K562 (cell line): Measurements from ENCODE around the gene POMGNT2. TPM values are rescaled to one million over a fixed set of nuclear protein-coding genes. Genes with fewer than 3 reads are reported as not detected.

Source experiments
- CBX8 ChIP-seq: fragments of 200-600 bp; sonication (generic); IDR thresholded peaks from 2 replicates; pipeline ENCODE4 v1.6.1; 2012; ENCODE audit warnings: borderline replicate concordance, mixed run types, low read depth, mild to moderate bottlenecking, moderate library complexity, mixed read lengths, low read length, control low read depth, inconsistent platforms; ENCODE audit not compliant: poor library complexity, severe bottlenecking; ENCODE audit errors: extremely low read depth
- CSDE1 ChIP-seq, 2 experiments: fragments of 450-650 bp; IDR thresholded peaks; 2 replicates each; pipeline ENCODE4 v1.6.1; 2016; ENCODE audit warnings: mild to moderate bottlenecking in 1 of 2
- GTF2A2 ChIP-seq: IDR thresholded peaks from 2 replicates; pipeline ENCODE4 v1.6.1; 2016; ENCODE audit warnings: mild to moderate bottlenecking, missing genetic modification characterization, missing compliant biosample characterization
- HLTF ChIP-seq: fragments of 450-650 bp; IDR thresholded peaks from 2 replicates; pipeline ENCODE4 v1.6.1; 2016
- HNRNPH1 ChIP-seq: fragments of 200-400 bp; formaldehyde crosslinking; optimal IDR thresholded peaks from 2 replicates; pipeline ENCODE3; 2017; ENCODE audit warnings: low read depth, mild to moderate bottlenecking, low read length, moderate library complexity
- MBD1 ChIP-seq: fragments of 250-450 bp; sonication (Bioruptor Pico); IDR thresholded peaks from 2 replicates; pipeline ENCODE4 v1.8.0; 2022; ENCODE audit warnings: inconsistent platforms
- NFE2L1 ChIP-seq: fragments of 450-650 bp; IDR thresholded peaks from 2 replicates; pipeline ENCODE4 v1.6.1; 2016; ENCODE audit warnings: missing genetic modification characterization, low read depth, mild to moderate bottlenecking, missing compliant biosample characterization, moderate library complexity, borderline replicate concordance
- NR0B1 ChIP-seq: fragments of 450-650 bp; IDR thresholded peaks from one replicate; pipeline ENCODE4 v1.6.1; 2018; ENCODE audit warnings: mild to moderate bottlenecking, moderate library complexity; ENCODE audit not compliant: partially characterized antibody
- SP1 ChIP-seq: sonication (generic); formaldehyde crosslinking; IDR thresholded peaks from 2 replicates; pipeline ENCODE4 v1.8.1; 2022; ENCODE audit warnings: mild to moderate bottlenecking, missing genetic modification reagents
- polyA plus RNA-seq, 8 experiments: library from polyadenylated mRNA; depleted of rRNA in 4 of 8; stranded (reverse) in 5 of 8; unstranded in 3 of 8; fragments of >200 nt; fragmentation: Nextera tagmentation in 2 of 8; fragmentation: Illumina TruSeq in 1 of 8; extraction: Ambion mirVana in 2 of 8; extraction: Trizol in 1 of 8; gene quantifications; 2 replicates each; pipeline versions ENCODE4 v1.2.1 to v1.2.3, GENCODE V29; 2011 to 2014; ENCODE audit warnings: inconsistent platforms in 1 of 8, missing spikeins in 1 of 8
- total RNA-seq, 7 experiments: library from RNA; depleted of rRNA in 6 of 7; stranded (reverse); fragments of >200 nt in 6 of 7; fragmentation: Illumina TruSeq in 2 of 7; extraction: Trizol in 2 of 7; gene quantifications; 2 replicates each; pipeline versions ENCODE4 v1.2.1 to v1.2.3, GENCODE V29; 2011 to 2021; ENCODE audit warnings: low replicate concordance in 1 of 7
- TF ChIP-seq, protein P1 (sequence below): IDR thresholded peaks from 2 replicates; pipeline ENCODE4 v1.6.1; 2011; ENCODE audit warnings: borderline replicate concordance, low read depth, mild to moderate bottlenecking, moderate library complexity, low read length; ENCODE audit not compliant: insufficient read depth, poor library complexity, severe bottlenecking
- TF ChIP-seq, protein P2 (sequence below): fragments of 450-650 bp; IDR thresholded peaks from 2 replicates; pipeline ENCODE4 v1.6.1; 2018; ENCODE audit warnings: mild to moderate bottlenecking, low read depth; ENCODE audit not compliant: partially characterized antibody
- TF ChIP-seq, protein P3 (sequence below), 2 experiments: fragments of 450-650 bp; IDR thresholded peaks; 2 replicates each; pipeline ENCODE4 v1.6.1; 2018; ENCODE audit warnings: mild to moderate bottlenecking in 2 of 2, low read depth in 1 of 2; ENCODE audit not compliant: partially characterized antibody in 2 of 2
- TF ChIP-seq, protein P4 (sequence below): sonication (generic); formaldehyde crosslinking; IDR thresholded peaks from 2 replicates; pipeline ENCODE4 v1.8.1; 2023; ENCODE audit warnings: mild to moderate bottlenecking, missing genetic modification reagents, moderate library complexity

Gene POMGNT2
- total and polyA plus RNA-seq, 9 of the 15 experiments (the other 6 are each of a cell fraction or from before 2014, with no cell fraction given): 0.65 to 14.1 (median 10.3) TPM

- TF ChIP-seq, protein P1, sequence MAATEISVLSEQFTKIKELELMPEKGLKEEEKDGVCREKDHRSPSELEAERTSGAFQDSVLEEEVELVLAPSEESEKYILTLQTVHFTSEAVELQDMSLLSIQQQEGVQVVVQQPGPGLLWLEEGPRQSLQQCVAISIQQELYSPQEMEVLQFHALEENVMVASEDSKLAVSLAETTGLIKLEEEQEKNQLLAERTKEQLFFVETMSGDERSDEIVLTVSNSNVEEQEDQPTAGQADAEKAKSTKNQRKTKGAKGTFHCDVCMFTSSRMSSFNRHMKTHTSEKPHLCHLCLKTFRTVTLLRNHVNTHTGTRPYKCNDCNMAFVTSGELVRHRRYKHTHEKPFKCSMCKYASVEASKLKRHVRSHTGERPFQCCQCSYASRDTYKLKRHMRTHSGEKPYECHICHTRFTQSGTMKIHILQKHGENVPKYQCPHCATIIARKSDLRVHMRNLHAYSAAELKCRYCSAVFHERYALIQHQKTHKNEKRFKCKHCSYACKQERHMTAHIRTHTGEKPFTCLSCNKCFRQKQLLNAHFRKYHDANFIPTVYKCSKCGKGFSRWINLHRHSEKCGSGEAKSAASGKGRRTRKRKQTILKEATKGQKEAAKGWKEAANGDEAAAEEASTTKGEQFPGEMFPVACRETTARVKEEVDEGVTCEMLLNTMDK: no peak
- TF ChIP-seq SP1 (CRISPR knock-in tag) (no peak), CBX8 (no peak), NR0B1 (no peak), MBD1 (CRISPR knock-in tag) (no peak), GTF2A2 (tag) (no peak), CSDE1 (IDR thresholded peaks at IDR 0.05) (no peak), HLTF (no peak), HNRNPH1 (no peak), NFE2L1 (tag) (no peak)
- TF ChIP-seq, protein P2, sequence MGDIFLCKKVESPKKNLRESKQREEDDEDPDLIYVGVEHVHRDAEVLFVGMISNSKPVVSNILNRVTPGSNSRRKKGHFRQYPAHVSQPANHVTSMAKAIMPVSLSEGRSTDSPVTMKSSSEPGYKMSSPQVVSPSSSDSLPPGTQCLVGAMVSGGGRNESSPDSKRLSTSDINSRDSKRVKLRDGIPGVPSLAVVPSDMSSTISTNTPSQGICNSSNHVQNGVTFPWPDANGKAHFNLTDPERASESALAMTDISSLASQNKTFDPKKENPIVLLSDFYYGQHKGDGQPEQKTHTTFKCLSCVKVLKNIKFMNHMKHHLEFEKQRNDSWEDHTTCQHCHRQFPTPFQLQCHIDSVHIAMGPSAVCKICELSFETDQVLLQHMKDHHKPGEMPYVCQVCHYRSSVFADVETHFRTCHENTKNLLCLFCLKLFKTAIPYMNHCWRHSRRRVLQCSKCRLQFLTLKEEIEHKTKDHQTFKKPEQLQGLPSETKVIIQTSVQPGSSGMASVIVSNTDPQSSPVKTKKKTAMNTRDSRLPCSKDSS: no peak
- TF ChIP-seq, protein P3, sequence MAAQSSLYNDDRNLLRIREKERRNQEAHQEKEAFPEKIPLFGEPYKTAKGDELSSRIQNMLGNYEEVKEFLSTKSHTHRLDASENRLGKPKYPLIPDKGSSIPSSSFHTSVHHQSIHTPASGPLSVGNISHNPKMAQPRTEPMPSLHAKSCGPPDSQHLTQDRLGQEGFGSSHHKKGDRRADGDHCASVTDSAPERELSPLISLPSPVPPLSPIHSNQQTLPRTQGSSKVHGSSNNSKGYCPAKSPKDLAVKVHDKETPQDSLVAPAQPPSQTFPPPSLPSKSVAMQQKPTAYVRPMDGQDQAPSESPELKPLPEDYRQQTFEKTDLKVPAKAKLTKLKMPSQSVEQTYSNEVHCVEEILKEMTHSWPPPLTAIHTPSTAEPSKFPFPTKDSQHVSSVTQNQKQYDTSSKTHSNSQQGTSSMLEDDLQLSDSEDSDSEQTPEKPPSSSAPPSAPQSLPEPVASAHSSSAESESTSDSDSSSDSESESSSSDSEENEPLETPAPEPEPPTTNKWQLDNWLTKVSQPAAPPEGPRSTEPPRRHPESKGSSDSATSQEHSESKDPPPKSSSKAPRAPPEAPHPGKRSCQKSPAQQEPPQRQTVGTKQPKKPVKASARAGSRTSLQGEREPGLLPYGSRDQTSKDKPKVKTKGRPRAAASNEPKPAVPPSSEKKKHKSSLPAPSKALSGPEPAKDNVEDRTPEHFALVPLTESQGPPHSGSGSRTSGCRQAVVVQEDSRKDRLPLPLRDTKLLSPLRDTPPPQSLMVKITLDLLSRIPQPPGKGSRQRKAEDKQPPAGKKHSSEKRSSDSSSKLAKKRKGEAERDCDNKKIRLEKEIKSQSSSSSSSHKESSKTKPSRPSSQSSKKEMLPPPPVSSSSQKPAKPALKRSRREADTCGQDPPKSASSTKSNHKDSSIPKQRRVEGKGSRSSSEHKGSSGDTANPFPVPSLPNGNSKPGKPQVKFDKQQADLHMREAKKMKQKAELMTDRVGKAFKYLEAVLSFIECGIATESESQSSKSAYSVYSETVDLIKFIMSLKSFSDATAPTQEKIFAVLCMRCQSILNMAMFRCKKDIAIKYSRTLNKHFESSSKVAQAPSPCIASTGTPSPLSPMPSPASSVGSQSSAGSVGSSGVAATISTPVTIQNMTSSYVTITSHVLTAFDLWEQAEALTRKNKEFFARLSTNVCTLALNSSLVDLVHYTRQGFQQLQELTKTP (IDR thresholded peaks at IDR 0.05; ENCODE audit: low read depth in 1 of 2, partially characterized antibody in 2 of 2): peak in 1 of 2 experiments; percentile 90
- TF ChIP-seq, protein P4, sequence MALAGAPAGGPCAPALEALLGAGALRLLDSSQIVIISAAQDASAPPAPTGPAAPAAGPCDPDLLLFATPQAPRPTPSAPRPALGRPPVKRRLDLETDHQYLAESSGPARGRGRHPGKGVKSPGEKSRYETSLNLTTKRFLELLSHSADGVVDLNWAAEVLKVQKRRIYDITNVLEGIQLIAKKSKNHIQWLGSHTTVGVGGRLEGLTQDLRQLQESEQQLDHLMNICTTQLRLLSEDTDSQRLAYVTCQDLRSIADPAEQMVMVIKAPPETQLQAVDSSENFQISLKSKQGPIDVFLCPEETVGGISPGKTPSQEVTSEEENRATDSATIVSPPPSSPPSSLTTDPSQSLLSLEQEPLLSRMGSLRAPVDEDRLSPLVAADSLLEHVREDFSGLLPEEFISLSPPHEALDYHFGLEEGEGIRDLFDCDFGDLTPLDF: peak; percentile 67; the same call in 1 of the 2 replicates
Measured at GRCh38 chr3:43105596-43106292, at the start of gene POMGNT2 (continued).
